Gastrocnemius medialis (tissue), 4 donors: ENCODE results near the gene LBH. TPM values are rescaled to one million over a fixed set of nuclear protein-coding genes. Genes with fewer than 3 reads are reported as not detected.

Experiments
- ATAC-seq, 2 donors: fragments of 150-250 bp; one replicate each; pipeline ENCODE4 v1.9.1; 2016
- DNase-seq, 2 donors: peaks; one replicate each; pipeline ENCODE4 v3.0.0-alpha.2; 2019
- H3K27ac ChIP-seq, 4 donors: fragments of 200-600 bp; sonication (generic); 1 replicate in 1 of 4; 2 replicates in 3 of 4; pipeline ENCODE4 v1.5.1; 2016 to 2018; ENCODE audit warnings: mild to moderate bottlenecking in 2 of 4, moderate library complexity in 1 of 4
- H3K27me3 ChIP-seq, 3 donors: fragments of 200-600 bp; sonication (generic) in 2 of 3; 1 replicate in 1 of 3; 2 replicates in 2 of 3; pipeline versions ENCODE4 v1.5.1 to v1.6.0; 2016 to 2019; ENCODE audit warnings: mild to moderate bottlenecking in 1 of 3, moderate library complexity in 1 of 3
- H3K36me3 ChIP-seq, 2 donors: fragments of 200-600 bp; sonication (generic) in 1 of 2; one replicate each; pipeline ENCODE4 v1.5.1; 2017 to 2018
- H3K4me1 ChIP-seq, 2 donors: fragments of 200-600 bp; sonication (generic) in 1 of 2; one replicate each; pipeline ENCODE4 v1.5.1; 2016 to 2017; ENCODE audit warnings: mild to moderate bottlenecking in 2 of 2
- H3K4me3 ChIP-seq, 4 donors: fragments of 200-600 bp; sonication (generic) in 3 of 4; 1 replicate in 1 of 4; 2 replicates in 3 of 4; pipeline ENCODE4 v1.5.1; 2016 to 2019; ENCODE audit warnings: mild to moderate bottlenecking in 2 of 4
- H3K9me3 ChIP-seq, 3 donors: fragments of 200-600 bp; sonication (generic) in 2 of 3; 1 replicate in 1 of 3; 2 replicates in 2 of 3; pipeline ENCODE4 v1.5.1; 2016 to 2019
- POLR2A ChIP-seq, 2 donors: fragments of 450-650 bp; IDR thresholded peaks; one replicate each; pipeline ENCODE4 v1.6.1; 2017; ENCODE audit warnings: antibody characterized with exemption in 2 of 2, mild to moderate bottlenecking in 2 of 2, moderate library complexity in 2 of 2
- in situ Hi-C, 4 donors: fragments of 200-750 bp; cut with MboI; loops; one replicate each; pipeline versions ENCODE4 v1.15.0 to v1.8.0; 2017; ENCODE audit warnings: low sequenced_read_pairs in 4 of 4
- intact Hi-C: fragments of 100-400 bp; cut with DNase I; formaldehyde crosslinking; loops from one replicate; pipeline ENCODE4 v1.15.1; 2023; ENCODE audit warnings: low total_unique reads
- total RNA-seq, 4 donors: library from RNA; depleted of rRNA; stranded (reverse); fragments of >200 nt; gene quantifications; one replicate each; pipeline versions ENCODE4 v1.1.0 to v1.2.3, GENCODE V29; 2016
- TF ChIP-seq, protein P1 (sequence below), 5 experiments: fragments of 450-650 bp in 3 of 5; fragments of 200-600 bp in 2 of 5; sonication (generic) in 2 of 5; IDR thresholded peaks in 4 of 5; conservative IDR thresholded peaks in 1 of 5; 1 replicate in 4 of 5; 2 replicates in 1 of 5; pipeline ENCODE4 v1.5.1; 2016 to 2019; ENCODE audit warnings: antibody characterized with exemption in 5 of 5, mild to moderate bottlenecking in 3 of 5, moderate library complexity in 3 of 5

LBH gene
- total RNA-seq, 4 donors from 2014 or later, result 5.4 to 37.6 (median 12.5) TPM

GRCh38 chr2:30254685-30255001 lies 23.3 kb downstream of the LBH start:
- ATAC-seq, result no peak

GRCh38 chr2:30255026-30255425 lies 23.7 kb downstream of the LBH start:
- no peak for ATAC-seq
- in situ Hi-C loops (no loop called here), intact Hi-C loops (no loop called here)
- DNase-seq, result no peak
- no peaks in the 10 kb centered on the region for H3K27me3 ChIP-seq
- H3K27ac ChIP-seq, result no peak overlapping the region
- TF ChIP-seq, protein P1, sequence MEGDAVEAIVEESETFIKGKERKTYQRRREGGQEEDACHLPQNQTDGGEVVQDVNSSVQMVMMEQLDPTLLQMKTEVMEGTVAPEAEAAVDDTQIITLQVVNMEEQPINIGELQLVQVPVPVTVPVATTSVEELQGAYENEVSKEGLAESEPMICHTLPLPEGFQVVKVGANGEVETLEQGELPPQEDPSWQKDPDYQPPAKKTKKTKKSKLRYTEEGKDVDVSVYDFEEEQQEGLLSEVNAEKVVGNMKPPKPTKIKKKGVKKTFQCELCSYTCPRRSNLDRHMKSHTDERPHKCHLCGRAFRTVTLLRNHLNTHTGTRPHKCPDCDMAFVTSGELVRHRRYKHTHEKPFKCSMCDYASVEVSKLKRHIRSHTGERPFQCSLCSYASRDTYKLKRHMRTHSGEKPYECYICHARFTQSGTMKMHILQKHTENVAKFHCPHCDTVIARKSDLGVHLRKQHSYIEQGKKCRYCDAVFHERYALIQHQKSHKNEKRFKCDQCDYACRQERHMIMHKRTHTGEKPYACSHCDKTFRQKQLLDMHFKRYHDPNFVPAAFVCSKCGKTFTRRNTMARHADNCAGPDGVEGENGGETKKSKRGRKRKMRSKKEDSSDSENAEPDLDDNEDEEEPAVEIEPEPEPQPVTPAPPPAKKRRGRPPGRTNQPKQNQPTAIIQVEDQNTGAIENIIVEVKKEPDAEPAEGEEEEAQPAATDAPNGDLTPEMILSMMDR (IDR thresholded peaks at IDR 0.05 in 4 of 5, conservative IDR thresholded peaks at IDR 0.05 in 1 of 5), result no peak
- TF ChIP-seq POLR2A (IDR thresholded peaks at IDR 0.05), result no peak
- peaks cover 11% of the 10 kb centered on the region in 2 donors for H3K4me1 ChIP-seq
- no peaks in the 10 kb centered on the region for H3K9me3 ChIP-seq
- no peak overlapping the region for H3K4me3 ChIP-seq
- H3K36me3 ChIP-seq, result no peaks in the 10 kb centered on the region

More at GRCh38 chr2:30254685-30255001, 23.3 kb downstream of the LBH start:
- Histone ChIP-seq H3K27ac (no peak overlapping the region), H3K36me3 (no peaks in the 10 kb centered on the region), H3K27me3 (no peaks in the 10 kb centered on the region), H3K4me3 (no peak overlapping the region), H3K4me1 (peaks cover 11% of the 10 kb centered on the region in 2 donors), H3K9me3 (no peaks in the 10 kb centered on the region)
- no peak for DNase-seq
- TF ChIP-seq POLR2A (IDR thresholded peaks at IDR 0.05), result no peak
- TF ChIP-seq, protein P1 (IDR thresholded peaks at IDR 0.05 in 4 of 5, conservative IDR thresholded peaks at IDR 0.05 in 1 of 5), result no peak
- intact Hi-C loops, result no loop called here
- in situ Hi-C loops, result no loop called here

- intact Hi-C loops, result no loop called here
- ATAC-seq, result peak in 1 of 2 donors; percentile 75
Observed at GRCh38 chr2:30255466-30256408, 24.4 kb downstream of the LBH start.

GRCh38 chr2:30257266-30258214 lies 26.2 kb downstream of the LBH start:
- intact Hi-C loops (no loop called here), in situ Hi-C loops (no loop called here)
- no peak for TF ChIP-seq POLR2A (IDR thresholded peaks at IDR 0.05)
- TF ChIP-seq, protein P1 (IDR thresholded peaks at IDR 0.05 in 4 of 5, conservative IDR thresholded peaks at IDR 0.05 in 1 of 5), result no peak
- Histone ChIP-seq H3K36me3 (no peaks in the 10 kb centered on the region), H3K4me3 (no peak overlapping the region), H3K9me3 (no peaks in the 10 kb centered on the region), H3K27me3 (no peaks in the 10 kb centered on the region), H3K27ac (no peak overlapping the region), H3K4me1 (peaks cover 10 to 11% of the 10 kb centered on the region in 2 donors)
- ATAC-seq (no peak), DNase-seq (no peak)

More at GRCh38 chr2:30255466-30256408, 24.4 kb downstream of the LBH start:
- in situ Hi-C loops, result no loop called here
- Histone ChIP-seq H3K9me3 (no peaks in the 10 kb centered on the region), H3K4me3 (no peak overlapping the region), H3K4me1 (peaks cover 11% of the 10 kb centered on the region in 2 donors), H3K36me3 (no peaks in the 10 kb centered on the region), H3K27me3 (no peaks in the 10 kb centered on the region), H3K27ac (no peak overlapping the region)
- no peak for TF ChIP-seq POLR2A (IDR thresholded peaks at IDR 0.05)
- no peak for DNase-seq

- Histone ChIP-seq H3K4me1 (no peaks in the 10 kb centered on the region), H3K36me3 (no peaks in the 10 kb centered on the region), H3K27me3 (no peaks in the 10 kb centered on the region), H3K4me3 (no peak overlapping the region), H3K9me3 (no peaks in the 10 kb centered on the region), H3K27ac (no peak overlapping the region)
- in situ Hi-C loops (no loop called here), intact Hi-C loops (no loop called here)
- TF ChIP-seq, protein P1 (IDR thresholded peaks at IDR 0.05 in 4 of 5, conservative IDR thresholded peaks at IDR 0.05 in 1 of 5), result no peak
- no peak for TF ChIP-seq POLR2A (IDR thresholded peaks at IDR 0.05)
- ATAC-seq, result no peak
- DNase-seq, result no peak
Observed at GRCh38 chr2:30259071-30259470, 27.7 kb downstream of the LBH start.
